ENCODE results near the gene HCRTR1. TPM values are rescaled to one million over a fixed set of nuclear protein-coding genes. Genes with fewer than 3 reads are reported as not detected.

The HCRTR1 gene
- total and polyA plus RNA-seq, 2 donors (not counting 1 experiment from before 2014, with no cell fraction given): 0.22 TPM; not detected in 1

- H3K9me3 Mint-ChIP-seq (ENCODE audit: insufficient read depth): no peaks in the 10 kb centered on the region
- no peak for TF ChIP-seq EZH2 (IDR thresholded peaks at IDR 0.05; ENCODE audit: borderline replicate concordance, insufficient read depth, low read depth, low read length, poor library complexity, severe bottlenecking)
- no peak for TF ChIP-seq CTCF (IDR thresholded peaks at IDR 0.05)
- Histone ChIP-seq H3K79me2 (ENCODE audit: control insufficient read depth, insufficient read depth, low read length) (no peaks in the 10 kb centered on the region), H4K20me1 (ENCODE audit: control insufficient read depth, insufficient read depth, low read length, poor library complexity, severe bottlenecking) (no peaks in the 10 kb centered on the region), H3K4me1 (ENCODE audit: control insufficient read depth in 2 of 2, insufficient read depth in 2 of 2, low read length in 2 of 2) (no peaks in the 10 kb centered on the region), H3K4me3 (ENCODE audit: control extremely low read depth in 1 of 5, extremely low read depth in 1 of 5, insufficient read depth in 1 of 5, low read depth in 2 of 5, low read length in 4 of 5) (no peak overlapping the region), H3K4me2 (replicated peaks; ENCODE audit: low read depth, low read length, poor library complexity, severe bottlenecking) (no peak overlapping the region), H2AFZ (ENCODE audit: insufficient read depth, low read depth, low read length, poor library complexity, severe bottlenecking) (no peak overlapping the region), H3K36me3 (replicated peaks in 1 of 2; ENCODE audit: control extremely low read depth in 1 of 2, control insufficient read depth in 1 of 2, extremely low read depth in 1 of 2, insufficient read depth in 2 of 2, low read length in 1 of 2) (peaks cover 0 to 37% of the 10 kb centered on the region in 2 experiments), H3K27me3 (replicated peaks in 1 of 4; ENCODE audit: control extremely low read depth in 1 of 4, control insufficient read depth in 3 of 4, insufficient read depth in 4 of 4, low read length in 3 of 4) (no peaks in the 10 kb centered on the region), H3K9me3 (ENCODE audit: control extremely low read depth in 1 of 3, control insufficient read depth in 2 of 3, insufficient read depth in 1 of 3, low read length in 2 of 3) (no peaks in the 10 kb centered on the region), H3K9ac (ENCODE audit: low read length) (no peak overlapping the region), H3K27ac (ENCODE audit: low read length in 2 of 2) (no peak overlapping the region)
- DNase-seq (no peak), ATAC-seq (ENCODE audit: low read depth) (no peak)
- ChIA-PET CTCF (interaction anchor here (0.8 to 1.5 kb wide), 2 partner anchors 8 to 63 kb away, joined by 3 to 4 read pairs; no protein-coding TSS in a partner anchor), POLR2A (no interaction called here)
- H3K4me3 Mint-ChIP-seq: no peak overlapping the region
- H3K4me1 Mint-ChIP-seq: peaks cover 2% of the 10 kb centered on the region
- H3K27ac Mint-ChIP-seq: no peak overlapping the region
- 95% methylated on average over 23 of the region's 23 CpGs for WGBS (ENCODE audit: insufficient coverage)
- no peaks in the 10 kb centered on the region for H3K27me3 Mint-ChIP-seq
- intact Hi-C loops (cut with micrococcal nuclease): no loop called here
Measured at GRCh38 chr1:31626223-31627207, 9.0 kb downstream of the HCRTR1 start.

All from B cell (primary cell).